WTC11 (cell line): ENCODE data around the gene CBFB. TPM values are rescaled to one million over a fixed set of nuclear protein-coding genes. Genes with fewer than 3 reads are reported as not detected.

ENCODE experiments used
- AFF4 ChIP-seq: sonication (generic); formaldehyde crosslinking; IDR thresholded peaks from 2 replicates; pipeline ENCODE4 v1.8.1; 2023; ENCODE audit warnings: mild to moderate bottlenecking, missing genetic modification reagents, borderline replicate concordance
- AR ChIP-seq: fragments of 250-450 bp; sonication (Bioruptor Pico); IDR thresholded peaks from 2 replicates; pipeline ENCODE4 v1.9.0; 2021; ENCODE audit warnings: mild to moderate bottlenecking
- CREB1 ChIP-seq: sonication (generic); formaldehyde crosslinking; IDR thresholded peaks from 2 replicates; pipeline ENCODE4 v1.8.0; 2023; ENCODE audit warnings: mild to moderate bottlenecking, missing genetic modification reagents
- CTCF ChIP-seq: fragments of 200-600 bp; IDR thresholded peaks from 2 replicates; pipeline ENCODE4 v1.8.0; 2022; ENCODE audit warnings: antibody characterized with exemption
- FOXJ3 ChIP-seq: sonication (generic); formaldehyde crosslinking; IDR thresholded peaks from 2 replicates; pipeline ENCODE4 v1.9.0; 2021; ENCODE audit warnings: missing genetic modification reagents, mild to moderate bottlenecking, borderline replicate concordance
- HMGA2 ChIP-seq: fragments of 250-450 bp; sonication (Bioruptor Pico); IDR thresholded peaks from 2 replicates; pipeline ENCODE4 v1.4.0; 2021; ENCODE audit warnings: mild to moderate bottlenecking, moderate library complexity
- JUN ChIP-seq: sonication (generic); formaldehyde crosslinking; IDR thresholded peaks from 2 replicates; pipeline ENCODE4 v1.8.0; 2023; ENCODE audit warnings: mild to moderate bottlenecking, missing genetic modification reagents
- NFYB ChIP-seq: sonication (generic); formaldehyde crosslinking; conservative IDR thresholded peaks from 2 replicates; pipeline ENCODE4 v1.8.0; 2022; ENCODE audit warnings: low read depth, missing genetic modification reagents
- NR1H2 ChIP-seq: sonication (generic); formaldehyde crosslinking; IDR thresholded peaks from 2 replicates; pipeline ENCODE4 v1.9.0; 2021; ENCODE audit warnings: mild to moderate bottlenecking, moderate library complexity, missing genetic modification reagents
- PRRX2 ChIP-seq: fragments of 250-450 bp; sonication (Bioruptor Pico); IDR thresholded peaks from 2 replicates; pipeline ENCODE4 v1.8.0; 2021; ENCODE audit warnings: mild to moderate bottlenecking
- RELA ChIP-seq: sonication (generic); formaldehyde crosslinking; IDR thresholded peaks from 2 replicates; pipeline ENCODE4 v1.8.1; 2022; ENCODE audit warnings: missing genetic modification reagents, mild to moderate bottlenecking, borderline replicate concordance
- SOX15 ChIP-seq: fragments of 250-450 bp; sonication (Bioruptor Pico); IDR thresholded peaks from 2 replicates; pipeline ENCODE4 v1.9.0; 2021; ENCODE audit warnings: mild to moderate bottlenecking
- SP1 ChIP-seq: sonication (generic); formaldehyde crosslinking; conservative IDR thresholded peaks from 2 replicates; pipeline ENCODE4 v1.8.1; 2022; ENCODE audit warnings: missing genetic modification reagents
- STAT6 ChIP-seq: sonication (generic); formaldehyde crosslinking; conservative IDR thresholded peaks from 2 replicates; pipeline ENCODE4 v1.8.1; 2023; ENCODE audit warnings: mild to moderate bottlenecking, low read depth, missing genetic modification reagents, moderate library complexity
- TEAD1 ChIP-seq: sonication (generic); formaldehyde crosslinking; IDR thresholded peaks from 2 replicates; pipeline ENCODE4 v1.8.0; 2022; ENCODE audit warnings: mild to moderate bottlenecking, missing genetic modification reagents
- USF1 ChIP-seq: sonication (generic); formaldehyde crosslinking; IDR thresholded peaks from 2 replicates; pipeline ENCODE4 v1.8.0; 2022; ENCODE audit warnings: mild to moderate bottlenecking, missing genetic modification reagents
- ZNF121 ChIP-seq: sonication (generic); formaldehyde crosslinking; IDR thresholded peaks from 2 replicates; pipeline ENCODE4 v1.8.0; 2023; ENCODE audit warnings: missing genetic modification reagents
- ZNF138 ChIP-seq: sonication (generic); formaldehyde crosslinking; conservative IDR thresholded peaks from 2 replicates; pipeline ENCODE4 v1.8.1; 2022; ENCODE audit warnings: mild to moderate bottlenecking, moderate library complexity, missing genetic modification reagents
- ZNF416 ChIP-seq: fragments of 250-450 bp; sonication (Bioruptor Pico); IDR thresholded peaks from 2 replicates; pipeline ENCODE4 v1.9.0; 2021; ENCODE audit warnings: mild to moderate bottlenecking, inconsistent platforms
- ZNF512 ChIP-seq: sonication (generic); formaldehyde crosslinking; IDR thresholded peaks from 2 replicates; pipeline ENCODE4 v1.8.1; 2022; ENCODE audit warnings: missing genetic modification reagents, borderline replicate concordance
- ZNF532 ChIP-seq: fragments of 250-450 bp; sonication (Bioruptor Pico); IDR thresholded peaks from 2 replicates; pipeline ENCODE4 v1.9.0; 2021; ENCODE audit warnings: mild to moderate bottlenecking, borderline replicate concordance
- total RNA-seq: library from RNA; stranded (reverse); gene quantifications from 3 replicates; pipeline ENCODE4 v1.2.3, GENCODE V29; 2021

The CBFB gene
- total RNA-seq, 1 experiment from 2014 or later = 36.9 TPM

GRCh38 chr16:67150047-67150832, 121.3 kb downstream of the CBFB start (continued):
- TF ChIP-seq NR1H2 (CRISPR knock-in tag) (no peak), TEAD1 (CRISPR knock-in tag) (no peak; the same call in 1 of the 2 replicates), CTCF (peak; percentile 49), ZNF416 (CRISPR knock-in tag) (peak; percentile 63; the same call in 1 of the 2 replicates), ZNF512 (no peak), STAT6 (CRISPR knock-in tag) (no peak), AFF4 (CRISPR knock-in tag) (no peak), FOXJ3 (CRISPR knock-in tag) (no peak), HMGA2 (CRISPR knock-in tag) (no peak), SP1 (CRISPR knock-in tag) (peak; percentile 50), SOX15 (no peak), ZNF532 (CRISPR knock-in tag) (no peak), ZNF138 (CRISPR knock-in tag) (0 out of 2 replicates have a peak, but pooled peaks have one; percentile 55), USF1 (CRISPR knock-in tag) (no peak), CREB1 (peak; percentile 80; the same call in 1 of the 2 replicates), AR (CRISPR knock-in tag) (no peak), JUN (CRISPR knock-in tag) (0 out of 2 replicates have a peak, but pooled peaks have one; percentile 23), NFYB (CRISPR knock-in tag) (no peak), PRRX2 (CRISPR knock-in tag) (no peak), ZNF121 (no peak), RELA (CRISPR knock-in tag) (no peak)
